ENCODE measurements around the gene RCN1.

- TF ChIP-seq CTCF (IDR thresholded peaks at IDR 0.05; ENCODE audit: low read depth, low read length) (no peak), EZH2phosphoT487 (IDR thresholded peaks at IDR 0.05; ENCODE audit: low read depth) (no peak)
Measured at GRCh38 chr11:32152216-32152615, 61.3 kb downstream of the RCN1 start.

All from OCI-LY3 (cell line).